Measurements from ENCODE around the gene ECE1.

Gene ECE1

GRCh38 chr1:21289700-21290545 lies at the start of gene ECE1:
Gene ECE1, minus strand, starts transcription at chr1:21290463. Its CDS starts 49 bp downstream, at chr1:21290414.
- no peak for DNase-seq

- DNase-seq, result no peak
Observed at GRCh38 chr1:21339356-21340229, 49.3 kb upstream of the ECE1 start.

DNA sequence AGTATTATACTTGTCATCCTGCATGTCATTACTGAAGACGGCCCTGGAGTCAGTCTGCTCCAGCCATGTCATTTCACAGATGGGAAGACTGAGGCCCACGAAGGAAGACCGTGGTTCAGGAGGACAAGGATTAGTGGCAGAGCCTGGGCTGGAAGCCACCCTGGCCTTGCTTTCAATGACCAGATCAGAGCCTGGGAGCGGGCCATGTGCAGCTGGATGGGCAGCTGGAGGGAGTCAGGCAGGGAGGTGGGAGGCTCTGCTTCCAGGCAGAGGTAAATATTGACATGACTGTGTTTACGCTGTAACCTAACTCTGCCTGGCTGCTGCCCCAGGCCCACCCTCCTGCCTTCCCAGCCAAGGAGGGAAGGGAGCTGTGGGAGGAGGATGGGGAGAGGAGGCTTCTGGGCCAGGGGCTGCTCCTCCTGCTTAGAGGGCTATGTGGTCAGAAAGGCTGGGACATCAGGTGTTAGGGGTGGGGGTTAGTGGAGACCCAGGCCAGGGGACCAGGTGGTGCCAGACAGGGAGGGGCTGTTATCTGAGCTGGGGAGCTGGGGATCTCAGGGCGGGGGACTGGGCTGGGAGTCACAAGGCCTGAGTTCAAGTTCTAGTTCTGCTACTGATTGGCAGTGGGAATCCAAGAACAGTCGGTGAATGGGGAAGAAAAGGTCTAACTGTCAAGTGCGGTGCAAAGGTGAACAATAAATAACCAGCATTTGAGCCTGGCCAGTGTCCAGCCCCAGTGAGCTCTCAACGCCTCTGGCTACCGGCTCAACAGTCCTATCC lies 48.5 kb upstream of the ECE1 start:
- DNase-seq, result no peak

DNA sequence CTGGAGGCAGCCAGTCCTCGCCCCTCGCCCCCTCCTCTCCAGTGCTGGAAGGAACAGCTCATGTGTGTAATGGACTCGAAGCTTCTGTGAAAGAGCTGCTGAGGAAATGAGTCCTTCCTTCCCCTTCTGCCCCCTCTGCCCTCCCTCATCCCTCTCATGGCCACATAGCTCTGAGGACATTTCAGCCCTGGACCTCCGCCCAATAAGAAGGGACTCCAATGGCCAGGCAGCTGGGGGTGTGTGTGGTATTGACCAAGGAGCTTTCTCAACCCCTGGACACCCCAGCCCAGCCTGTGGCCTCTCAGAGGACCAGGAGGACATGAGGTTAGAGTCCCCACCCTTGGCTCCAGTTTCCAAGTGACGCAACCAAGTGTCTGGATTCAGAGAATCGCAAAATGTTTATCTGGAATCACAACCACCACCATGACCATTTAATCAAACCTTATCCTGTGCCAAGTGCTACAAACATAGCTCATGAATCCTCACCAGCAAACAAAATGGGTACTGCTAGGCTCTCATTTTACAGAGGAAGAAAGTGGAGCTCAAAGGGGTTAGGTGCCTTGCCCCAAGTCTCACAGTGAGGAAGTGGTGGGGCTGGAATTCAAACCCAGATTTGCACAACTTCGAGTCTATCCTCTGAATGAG lies 47.8 kb upstream of the ECE1 start:
- DNase-seq, result no peak

- no peak for DNase-seq
Observed at GRCh38 chr1:21337454-21337927, 47.2 kb upstream of the ECE1 start.

GRCh38 chr1:21337010-21337437 lies 46.8 kb upstream of the ECE1 start:
- DNase-seq, result no peak

DNA sequence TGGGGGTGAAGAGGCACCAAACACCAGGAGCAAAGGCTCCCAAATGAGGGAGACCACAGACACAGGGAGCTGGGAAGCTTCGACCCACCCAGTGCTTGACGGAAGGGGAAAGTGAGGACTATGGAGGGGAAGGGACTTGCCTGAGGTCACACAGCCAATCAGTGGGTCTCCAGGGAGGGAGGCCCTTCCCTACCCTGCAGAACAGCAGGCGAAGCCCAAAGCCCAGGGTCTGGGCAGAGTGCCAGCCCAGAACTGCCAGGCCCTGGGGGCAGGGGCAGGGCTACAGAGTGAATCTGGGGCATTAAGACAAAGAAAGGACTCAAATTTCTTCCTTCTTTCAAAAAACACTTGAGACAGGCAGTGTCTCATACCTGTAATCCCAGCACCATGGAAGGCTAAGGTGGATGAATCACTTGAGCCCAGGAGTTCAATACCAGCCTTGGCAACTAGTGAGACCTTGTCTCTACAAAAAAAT lies 45.5 kb upstream of the ECE1 start:
- peak; percentile 51 for DNase-seq

- DNase-seq, result no peak
Observed at GRCh38 chr1:21335088-21335691, 44.9 kb upstream of the ECE1 start.

DNA sequence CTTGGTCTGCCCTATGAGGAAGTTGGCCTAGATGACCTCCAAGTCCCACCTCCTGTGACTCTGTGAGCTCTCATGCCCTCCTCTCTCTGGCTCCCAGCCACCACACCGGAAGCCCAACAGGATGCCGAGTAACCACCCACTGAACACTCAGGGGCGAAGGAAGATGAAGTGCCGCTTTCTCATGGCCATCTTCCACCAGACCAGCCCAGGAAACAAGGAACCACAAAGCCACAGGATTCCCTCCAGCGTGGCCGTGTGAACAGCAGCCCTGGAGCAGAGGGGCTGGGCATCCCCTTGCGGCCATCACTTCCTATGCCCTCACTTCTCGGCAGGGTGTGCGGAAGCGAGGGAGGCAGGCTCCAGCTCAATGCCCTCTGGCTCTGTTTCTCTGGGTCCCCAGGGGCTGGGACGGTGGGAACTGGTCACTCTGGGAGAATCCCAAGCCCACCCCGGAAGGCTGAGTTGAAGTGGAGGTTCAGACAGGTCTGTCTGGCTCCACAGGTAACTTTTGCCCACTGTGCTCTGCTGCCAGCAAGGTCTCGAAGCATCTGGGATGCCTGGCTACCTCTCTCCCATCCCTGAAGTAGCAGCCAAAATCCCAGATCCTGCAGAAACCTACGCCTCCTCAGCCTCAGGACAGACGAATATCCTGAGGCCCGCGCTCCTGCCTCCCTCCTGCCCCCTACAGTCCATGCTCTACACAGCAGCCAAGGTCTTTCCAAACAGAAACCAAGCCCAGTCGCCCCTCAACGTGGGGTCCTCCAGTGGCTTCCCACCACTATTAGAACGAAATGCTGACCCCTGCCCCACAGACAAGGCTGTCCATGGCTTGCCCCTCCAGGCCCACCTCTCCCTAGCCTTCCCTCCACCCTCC lies 44.2 kb upstream of the ECE1 start:
- peak; percentile 82 for DNase-seq

GRCh38 chr1:21333824-21334213 lies 43.6 kb upstream of the ECE1 start:
- no peak for DNase-seq

DNA sequence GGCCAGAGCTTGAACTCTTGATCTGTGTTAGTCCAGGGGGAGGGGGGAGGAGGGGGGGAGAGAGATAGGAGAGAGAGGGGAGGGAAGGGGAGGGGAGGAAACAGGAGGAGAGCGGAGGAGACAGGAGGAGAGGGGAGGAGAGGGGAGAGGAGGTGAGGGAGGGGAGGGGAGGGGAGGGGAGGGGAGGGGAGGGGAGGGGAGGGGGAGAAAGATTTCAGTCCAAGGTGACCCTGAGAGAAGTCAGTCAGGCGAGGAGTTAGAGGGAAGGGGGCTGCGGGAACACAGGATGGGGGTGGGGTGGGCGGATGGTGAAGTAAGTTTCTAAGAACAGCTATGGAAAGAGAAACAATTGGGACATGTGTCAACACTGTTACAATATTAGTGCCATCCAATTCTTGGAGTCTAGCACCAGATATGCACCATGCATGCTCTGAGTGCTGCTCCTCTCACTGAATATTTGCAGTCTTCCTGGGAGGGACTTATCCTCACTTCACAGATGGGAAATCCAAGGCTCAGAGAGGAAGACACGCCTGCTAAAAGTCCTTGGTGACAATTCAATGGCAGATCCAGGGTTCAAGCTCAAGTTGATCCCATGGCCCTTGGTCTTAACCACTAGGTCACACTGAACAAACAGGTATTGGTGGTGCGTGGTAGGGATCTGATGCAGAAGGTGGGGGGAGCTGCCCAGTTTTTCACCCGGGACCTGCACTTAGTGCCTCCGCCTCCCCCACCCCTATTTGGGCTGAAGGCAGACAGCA lies 42.5 kb upstream of the ECE1 start:
- no peak for DNase-seq

GRCh38 chr1:21331752-21332478 lies 41.7 kb upstream of the ECE1 start:
- DNase-seq, result no peak

GRCh38 chr1:21330544-21330943 lies 40.3 kb upstream of the ECE1 start:
- no peak for DNase-seq

GRCh38 chr1:21329209-21329844 lies 39.1 kb upstream of the ECE1 start:
- DNase-seq, result no peak

- no peak for DNase-seq
Observed at GRCh38 chr1:21327566-21328323, 37.5 kb upstream of the ECE1 start.

GRCh38 chr1:21326861-21327344 lies 36.6 kb upstream of the ECE1 start:
- no peak for DNase-seq

DNA sequence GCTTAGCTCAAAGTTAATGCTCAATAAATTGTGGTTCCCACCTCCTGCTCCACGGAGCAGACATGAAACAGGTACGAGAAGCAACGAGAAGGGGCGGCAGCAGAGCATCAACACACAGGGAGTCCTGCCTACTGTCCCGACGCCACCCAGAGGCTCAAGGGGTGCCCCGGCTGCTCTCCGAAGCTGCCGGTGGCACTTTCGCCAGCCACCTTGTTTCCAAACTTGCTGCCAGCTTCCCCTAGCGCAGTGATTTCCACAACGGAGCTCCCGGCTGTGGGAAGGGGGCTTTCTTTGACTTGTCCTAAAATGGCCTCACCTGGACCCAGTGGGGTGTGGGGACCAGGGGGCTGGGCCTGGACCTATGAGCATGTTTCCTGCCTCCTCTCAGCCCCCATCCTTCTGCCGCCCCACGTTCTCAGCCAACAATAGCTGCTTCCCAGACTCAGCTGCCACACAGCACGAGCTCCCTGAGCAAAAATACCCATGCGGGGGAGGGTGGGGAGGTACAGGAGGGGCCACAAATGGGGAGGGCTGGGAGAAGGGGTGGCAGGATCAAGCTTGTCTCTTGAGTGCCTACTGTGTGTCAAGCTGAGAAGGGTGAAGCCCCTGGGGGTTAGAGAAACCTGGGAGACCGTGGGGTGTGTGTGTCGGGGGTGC lies 35.6 kb upstream of the ECE1 start:
- DNase-seq, result no peak

Data from T1000 (cell line).